ENCODE measurements around the gene CHAF1A. TPM values are rescaled to one million over a fixed set of nuclear protein-coding genes. Genes with fewer than 3 reads are reported as not detected.
A peak's percentile ranks its signal among the peaks of the same experiment; 100 is the strongest.

CHAF1A gene
- total and polyA plus RNA-seq, 2 of the 8 experiments (the other 6 are each of a cell fraction or from before 2014, with no cell fraction given) = 122 to 147 TPM

DNA sequence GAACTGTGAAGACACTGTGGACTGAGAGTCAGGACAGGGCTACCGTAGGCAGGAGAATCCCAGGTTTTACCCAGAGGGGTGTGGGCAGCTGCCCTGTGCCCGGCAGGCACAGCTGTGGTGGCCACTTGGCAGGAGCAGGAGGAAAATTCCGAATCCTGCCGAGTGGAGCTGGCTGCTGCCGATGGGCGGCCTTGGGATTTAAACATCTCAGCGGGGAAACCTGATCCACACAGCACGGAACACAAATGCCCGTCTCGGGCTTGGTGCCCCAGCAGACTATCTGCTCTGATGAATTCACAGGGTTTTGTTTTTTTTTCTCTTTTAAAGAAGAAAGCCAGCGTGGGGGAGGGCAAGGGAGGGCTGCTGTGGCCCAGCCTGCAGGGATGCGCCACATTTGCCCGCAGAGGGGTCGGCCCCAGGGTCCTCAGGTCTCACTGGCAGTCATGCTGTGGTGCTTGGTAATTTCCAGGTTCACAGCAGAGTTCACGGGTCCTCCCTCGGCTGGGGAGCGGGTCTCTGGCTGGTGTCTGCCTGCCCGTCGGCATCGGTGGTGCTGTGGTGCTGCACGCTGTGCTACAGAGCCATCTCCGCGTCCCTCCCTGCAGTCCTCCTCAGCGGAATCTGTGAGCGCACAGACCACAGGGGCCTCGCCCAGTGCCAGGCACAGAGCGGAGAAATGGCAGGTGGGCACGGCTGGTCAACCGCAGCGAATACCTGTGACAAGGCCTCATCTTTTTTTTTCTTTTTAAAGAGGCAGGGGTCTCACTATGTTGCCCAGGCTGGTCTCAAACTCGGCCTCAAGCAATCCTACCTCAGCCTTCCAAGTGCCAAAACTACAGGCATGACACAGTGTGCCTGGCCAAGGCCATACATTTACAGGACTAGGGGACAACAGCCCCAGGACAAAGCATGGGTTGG is 30.9 kb upstream of the CHAF1A start:
- no peaks in the 10 kb centered on the region for H3K23me2 ChIP-seq (ENCODE audit: low read depth, low read length)
- no peak for FAIRE-seq
- no peak overlapping the region for H3K23ac ChIP-seq (ENCODE audit: insufficient read length)
- no peak overlapping the region for H3K4ac ChIP-seq (replicated peaks; ENCODE audit: insufficient read length, low read depth, low read length)
- DNase-seq (ENCODE audit: low read depth in 1 of 2, low spot score in 2 of 2) = peak in 1 of 2 experiments; percentile 43
- H2BK5ac ChIP-seq (ENCODE audit: low read depth, low read length) = no peak overlapping the region
- no peaks in the 10 kb centered on the region for H3K9me3 ChIP-seq (ENCODE audit: insufficient read depth in 2 of 2, low read depth in 1 of 2, low read length in 1 of 2)
- ChIA-PET POLR2A (ENCODE audit: partially characterized antibody) (interaction anchor here (1.0 to 4.1 kb wide), 6 partner anchors 8 to 119 kb away, joined by 3 to 18 read pairs (median 4); no protein-coding TSS in a partner anchor), CTCF (ENCODE audit: partially characterized antibody) (interaction anchor here (1.0 to 6.3 kb wide), 5 partner anchors 9 to 105 kb away, joined by 3 to 37 read pairs (median 5); no protein-coding TSS in a partner anchor)
- peaks cover 22 to 36% of the 10 kb centered on the region in 2 experiments for H4K20me1 ChIP-seq (replicated peaks in 1 of 2; ENCODE audit: control insufficient read depth in 1 of 2, insufficient read depth in 2 of 2, low read length in 2 of 2)
- H2AFZ ChIP-seq (ENCODE audit: low read length) = no peak overlapping the region
- no peak overlapping the region for H2BK120ac ChIP-seq (replicated peaks; ENCODE audit: low read depth, low read length)
- H3K36me3 ChIP-seq (ENCODE audit: control insufficient read depth in 2 of 4, insufficient read depth in 4 of 4, low read length in 3 of 4) = no peaks in the 10 kb centered on the region
- no peak overlapping the region for H2BK15ac ChIP-seq (ENCODE audit: low read length)
- no peak overlapping the region for H4K91ac ChIP-seq (replicated peaks; ENCODE audit: insufficient read length, low read length)
- H2BK20ac ChIP-seq (ENCODE audit: low read length) = no peak overlapping the region
- peaks cover 33% of the 10 kb centered on the region for H3K79me1 ChIP-seq (ENCODE audit: low read depth, low read length)
- H3K27me3 ChIP-seq (replicated peaks in 1 of 4; ENCODE audit: control insufficient read depth in 3 of 4, extremely low read depth in 1 of 4, insufficient read depth in 3 of 4, low read length in 3 of 4) = no peaks in the 10 kb centered on the region
- H2AK5ac ChIP-seq (ENCODE audit: low read depth, low read length) = no peak overlapping the region
- H4K5ac ChIP-seq (ENCODE audit: insufficient read length, low read depth, low read length) = no peak overlapping the region
- H3K4me1 ChIP-seq (replicated peaks in 1 of 4; ENCODE audit: control insufficient read depth in 3 of 4, insufficient read depth in 4 of 4, low read length in 3 of 4) = peaks cover 5 to 39% (median 34%) of the 10 kb centered on the region in 4 experiments
- H3K79me2 ChIP-seq (ENCODE audit: control insufficient read depth in 1 of 2, insufficient read depth in 2 of 2, low read length in 2 of 2) = peaks cover 0 to 17% of the 10 kb centered on the region in 2 experiments; a peak in 1 of 4 replicates
- no peak overlapping the region for H3K27ac ChIP-seq (ENCODE audit: low read depth, low read length)
- no peak overlapping the region; the same call in 1 of the 2 replicates for H4K8ac ChIP-seq (ENCODE audit: extremely low read depth, insufficient read depth, low read length)
- no peak overlapping the region for H3K14ac ChIP-seq (ENCODE audit: insufficient read length)
- no peak for TF ChIP-seq CEBPB (IDR thresholded peaks at IDR 0.05; ENCODE audit: low read depth, low read length)
- no peak for TF ChIP-seq EP300 (IDR thresholded peaks at IDR 0.05; ENCODE audit: borderline replicate concordance in 1 of 2, low read depth in 2 of 2, low read length in 2 of 2)
- TF ChIP-seq RXRA (IDR thresholded peaks at IDR 0.05; ENCODE audit: insufficient read depth, low read depth, low read length) = no peak
- no peak for TF ChIP-seq BCL11A (IDR thresholded peaks at IDR 0.05; ENCODE audit: low read depth in 2 of 2, low read length in 2 of 2)
- no peak for TF ChIP-seq RFX5 (IDR thresholded peaks at IDR 0.05; ENCODE audit: borderline replicate concordance, low read depth, low read length)
- no peak for TF ChIP-seq SP4 (IDR thresholded peaks at IDR 0.05; ENCODE audit: low read length)
- no peak overlapping the region for H3K4me2 ChIP-seq (ENCODE audit: insufficient read depth in 1 of 2, low read depth in 2 of 2, low read length in 2 of 2)
- no peak overlapping the region for H3K56ac ChIP-seq (replicated peaks; ENCODE audit: insufficient read length, low read depth, low read length)
- H3K18ac ChIP-seq (ENCODE audit: extremely low read depth, low read length) = no peak overlapping the region
- no peak overlapping the region for H3K4me3 ChIP-seq (ENCODE audit: extremely low read depth in 1 of 4, insufficient read depth in 2 of 4, low read depth in 3 of 4, low read length in 4 of 4)
- WGBS, 2 experiments (ENCODE audit: extremely low coverage in 1 of 2, insufficient coverage in 1 of 2, insufficient read length in 1 of 2, insufficient replicate concordance in 2 of 2, low coverage in 1 of 2, low lambda C conversion rate in 2 of 2, missing lambda C conversion rate in 1 of 2) = 93% methylated on average over 31 of the region's 31 CpGs; no CpG with 5 or more reads in 1 of the 2 experiments
- no peak overlapping the region for H3K9ac ChIP-seq (replicated peaks in 1 of 4; ENCODE audit: extremely low read depth in 1 of 4, low read depth in 3 of 4, low read length in 3 of 4)
- no peak overlapping the region for H2BK12ac ChIP-seq (ENCODE audit: low read depth, low read length)
